ENCODE measurements around the gene DYNLT2.

The DYNLT2 gene

GRCh38 chr6:169751242-169752073, at the start of gene DYNLT2, which contains the start of gene ERMARD:
DYNLT2 (minus strand) TSS chr6:169751572; CDS start chr6:169751458, 114 bp downstream.
ERMARD (plus strand) TSS chr6:169751622; CDS start chr6:169751658, 36 bp downstream.
- H3K4me3 ChIP-seq (ENCODE audit: low read length) = peak within 1 kb of the TSS; percentile 92
- peaks cover 17% of the 10 kb centered on the region for H3K4me1 ChIP-seq (ENCODE audit: insufficient read depth, low read length)
- no peaks in the 10 kb centered on the region for H3K36me3 ChIP-seq (ENCODE audit: insufficient read depth, low read length)
- H3K27me3 ChIP-seq (ENCODE audit: insufficient read depth, low read length) = no peaks in the 10 kb centered on the region
- H2AFZ ChIP-seq (ENCODE audit: low read depth, low read length) = peak within 1 kb of the TSS; percentile 72
- peaks cover 4% of the 10 kb centered on the region for H3K9me3 ChIP-seq (ENCODE audit: low read length)

GRCh38 chr6:169800668-169801395, 49.5 kb upstream of the DYNLT2 start:
- no peak overlapping the region for H3K4me3 ChIP-seq (ENCODE audit: low read length)
- H2AFZ ChIP-seq (ENCODE audit: low read depth, low read length) = no peak overlapping the region
- peaks cover 19% of the 10 kb centered on the region for H3K4me1 ChIP-seq (ENCODE audit: insufficient read depth, low read length)
- no peaks in the 10 kb centered on the region for H3K36me3 ChIP-seq (ENCODE audit: insufficient read depth, low read length)
- no peaks in the 10 kb centered on the region for H3K27me3 ChIP-seq (ENCODE audit: insufficient read depth, low read length)
- H3K9me3 ChIP-seq (ENCODE audit: low read length) = no peaks in the 10 kb centered on the region

GRCh38 chr6:169800116-169800667, 48.8 kb upstream of the DYNLT2 start:
- Histone ChIP-seq H3K27me3 (ENCODE audit: insufficient read depth, low read length) (no peaks in the 10 kb centered on the region), H3K4me3 (ENCODE audit: low read length) (no peak overlapping the region), H3K36me3 (ENCODE audit: insufficient read depth, low read length) (no peaks in the 10 kb centered on the region), H3K9me3 (ENCODE audit: low read length) (no peaks in the 10 kb centered on the region), H3K4me1 (ENCODE audit: insufficient read depth, low read length) (peaks cover 19% of the 10 kb centered on the region), H2AFZ (ENCODE audit: low read depth, low read length) (no peak overlapping the region)

GRCh38 chr6:169799474-169799926, 48.1 kb upstream of the DYNLT2 start:
- Histone ChIP-seq H3K9me3 (ENCODE audit: low read length) (no peaks in the 10 kb centered on the region), H2AFZ (ENCODE audit: low read depth, low read length) (no peak overlapping the region), H3K4me1 (ENCODE audit: insufficient read depth, low read length) (peaks cover 19% of the 10 kb centered on the region), H3K27me3 (ENCODE audit: insufficient read depth, low read length) (no peaks in the 10 kb centered on the region), H3K4me3 (ENCODE audit: low read length) (no peak overlapping the region), H3K36me3 (ENCODE audit: insufficient read depth, low read length) (no peaks in the 10 kb centered on the region)

- H3K36me3 ChIP-seq (ENCODE audit: insufficient read depth, low read length) = no peaks in the 10 kb centered on the region
- no peaks in the 10 kb centered on the region for H3K27me3 ChIP-seq (ENCODE audit: insufficient read depth, low read length)
- no peak overlapping the region for H2AFZ ChIP-seq (ENCODE audit: low read depth, low read length)
- no peaks in the 10 kb centered on the region for H3K9me3 ChIP-seq (ENCODE audit: low read length)
- H3K4me1 ChIP-seq (ENCODE audit: insufficient read depth, low read length) = peaks cover 19% of the 10 kb centered on the region
- no peak overlapping the region for H3K4me3 ChIP-seq (ENCODE audit: low read length)
Measured at GRCh38 chr6:169798764-169799473, 47.5 kb upstream of the DYNLT2 start.

- H3K36me3 ChIP-seq (ENCODE audit: insufficient read depth, low read length) = no peaks in the 10 kb centered on the region
- H3K27me3 ChIP-seq (ENCODE audit: insufficient read depth, low read length) = no peaks in the 10 kb centered on the region
- peaks cover 18% of the 10 kb centered on the region for H3K4me1 ChIP-seq (ENCODE audit: insufficient read depth, low read length)
- no peaks in the 10 kb centered on the region for H3K9me3 ChIP-seq (ENCODE audit: low read length)
- H2AFZ ChIP-seq (ENCODE audit: low read depth, low read length) = no peak overlapping the region
- H3K4me3 ChIP-seq (ENCODE audit: low read length) = no peak overlapping the region
Measured at GRCh38 chr6:169795196-169795595, 43.8 kb upstream of the DYNLT2 start.

GRCh38 chr6:169794317-169795055, 43.1 kb upstream of the DYNLT2 start:
- H3K9me3 ChIP-seq (ENCODE audit: low read length) = no peaks in the 10 kb centered on the region
- peaks cover 18% of the 10 kb centered on the region for H3K4me1 ChIP-seq (ENCODE audit: insufficient read depth, low read length)
- no peaks in the 10 kb centered on the region for H3K36me3 ChIP-seq (ENCODE audit: insufficient read depth, low read length)
- H3K4me3 ChIP-seq (ENCODE audit: low read length) = no peak overlapping the region
- H2AFZ ChIP-seq (ENCODE audit: low read depth, low read length) = no peak overlapping the region
- no peaks in the 10 kb centered on the region for H3K27me3 ChIP-seq (ENCODE audit: insufficient read depth, low read length)

- Histone ChIP-seq H3K4me1 (ENCODE audit: insufficient read depth, low read length) (peaks cover 19% of the 10 kb centered on the region), H3K27me3 (ENCODE audit: insufficient read depth, low read length) (no peaks in the 10 kb centered on the region), H3K9me3 (ENCODE audit: low read length) (no peaks in the 10 kb centered on the region)
Measured at GRCh38 chr6:169793408-169793807, 42.0 kb upstream of the DYNLT2 start.

GRCh38 chr6:169792306-169793015, 41.1 kb upstream of the DYNLT2 start:
- H2AFZ ChIP-seq (ENCODE audit: low read depth, low read length) = no peak overlapping the region
- H3K9me3 ChIP-seq (ENCODE audit: low read length) = no peaks in the 10 kb centered on the region
- no peaks in the 10 kb centered on the region for H3K27me3 ChIP-seq (ENCODE audit: insufficient read depth, low read length)
- H3K4me1 ChIP-seq (ENCODE audit: insufficient read depth, low read length) = peaks cover 19% of the 10 kb centered on the region
- H3K36me3 ChIP-seq (ENCODE audit: insufficient read depth, low read length) = no peaks in the 10 kb centered on the region
- no peak overlapping the region for H3K4me3 ChIP-seq (ENCODE audit: low read length)

More at GRCh38 chr6:169793408-169793807, 42.0 kb upstream of the DYNLT2 start:
- Histone ChIP-seq H2AFZ (ENCODE audit: low read depth, low read length) (no peak overlapping the region), H3K4me3 (ENCODE audit: low read length) (no peak overlapping the region), H3K36me3 (ENCODE audit: insufficient read depth, low read length) (no peaks in the 10 kb centered on the region)

- Histone ChIP-seq H2AFZ (ENCODE audit: low read depth, low read length) (no peak overlapping the region), H3K27me3 (ENCODE audit: insufficient read depth, low read length) (no peaks in the 10 kb centered on the region), H3K36me3 (ENCODE audit: insufficient read depth, low read length) (no peaks in the 10 kb centered on the region), H3K4me3 (ENCODE audit: low read length) (no peak overlapping the region), H3K9me3 (ENCODE audit: low read length) (no peaks in the 10 kb centered on the region), H3K4me1 (ENCODE audit: insufficient read depth, low read length) (peaks cover 19% of the 10 kb centered on the region)
Measured at GRCh38 chr6:169791721-169792131, 40.4 kb upstream of the DYNLT2 start.

GRCh38 chr6:169789944-169790927, 38.9 kb upstream of the DYNLT2 start:
- no peaks in the 10 kb centered on the region for H3K27me3 ChIP-seq (ENCODE audit: insufficient read depth, low read length)
- no peaks in the 10 kb centered on the region for H3K9me3 ChIP-seq (ENCODE audit: low read length)
- H3K4me3 ChIP-seq (ENCODE audit: low read length) = peak overlapping the region; percentile 67
- H3K4me1 ChIP-seq (ENCODE audit: insufficient read depth, low read length) = peaks cover 19% of the 10 kb centered on the region
- H3K36me3 ChIP-seq (ENCODE audit: insufficient read depth, low read length) = no peaks in the 10 kb centered on the region
- H2AFZ ChIP-seq (ENCODE audit: low read depth, low read length) = peak overlapping the region; percentile 62

Data from neuron (in vitro differentiated cells).